NCI-H82 treated with DMSO at 0.1 percent for 48 hours (cell line): Measurements from ENCODE around the gene POMGNT1.

Experiments used
- DNase-seq: peaks from one replicate; lab custom pipeline; 2025; ENCODE audit not compliant: unreplicated experiment; lab: John Stamatoyannopoulos, UW

The POMGNT1 gene

GRCh38 chr1:46183926-46184557 is 14.2 kb downstream of the POMGNT1 start:
- DNase-seq = no peak

- DNase-seq = no peak
Measured at GRCh38 chr1:46183079-46183847, 15.0 kb downstream of the POMGNT1 start.

- no peak for DNase-seq
Measured at GRCh38 chr1:46181343-46182260, 16.6 kb downstream of the POMGNT1 start.

GRCh38 chr1:46180082-46180616 is 18.1 kb downstream of the POMGNT1 start:
- DNase-seq = no peak

GRCh38 chr1:46179138-46180081 is 18.8 kb downstream of the POMGNT1 start:
- DNase-seq = peak; percentile 86

- DNase-seq = no peak
Measured at GRCh38 chr1:46176211-46176865, 21.9 kb downstream of the POMGNT1 start, which contains the start of gene P3R3URF. P3R3URF (minus strand) TSS chr1:46176488; CDS start chr1:46176471, 17 bp downstream.

GRCh38 chr1:46175243-46175642 is 23.0 kb downstream of the POMGNT1 start:
- DNase-seq = no peak

- DNase-seq = no peak
Measured at GRCh38 chr1:46174448-46175231, 23.6 kb downstream of the POMGNT1 start, which contains the start of gene TSPAN1. TSPAN1 (plus strand) TSS chr1:46175087; CDS start chr1:46181108, 6,021 bp downstream.

GRCh38 chr1:46173361-46173856 is 24.8 kb downstream of the POMGNT1 start:
- no peak for DNase-seq

GRCh38 chr1:46172321-46172720 is 25.9 kb downstream of the POMGNT1 start:
- no peak for DNase-seq

- no peak for DNase-seq
Measured at GRCh38 chr1:46171871-46172270, 26.4 kb downstream of the POMGNT1 start.

GRCh38 chr1:46171351-46171750 is 26.9 kb downstream of the POMGNT1 start:
- DNase-seq = no peak

- DNase-seq = no peak
Measured at GRCh38 chr1:46169811-46170454, 28.3 kb downstream of the POMGNT1 start.

- no peak for DNase-seq
Measured at GRCh38 chr1:46168477-46168876, 29.8 kb downstream of the POMGNT1 start.

- no peak for DNase-seq
Measured at GRCh38 chr1:46166521-46167462, 31.4 kb downstream of the POMGNT1 start.

- DNase-seq = no peak
Measured at GRCh38 chr1:46160212-46160611, 38.0 kb downstream of the POMGNT1 start.

- DNase-seq = no peak
Measured at GRCh38 chr1:46159516-46159915, 38.7 kb downstream of the POMGNT1 start.
